Heart right ventricle (tissue), 16 donors: ENCODE measurements around the gene GPR155. TPM values are rescaled to one million over a fixed set of nuclear protein-coding genes. Genes with fewer than 3 reads are reported as not detected.

Experiments used
- ATAC-seq, 8 donors: fragments of 200-7000 bp; cut with Tn5 transposase; one replicate each; pipeline ENCODE4 v1.9.1; 2020; ENCODE audit warnings: mild to moderate bottlenecking in 8 of 8, moderate library complexity in 8 of 8, moderate number of reproducible peaks in 1 of 8
- DNase-seq, 2 donors: peaks; one replicate each; pipeline ENCODE4 v3.0.0-alpha.2; 2020
- H3K27ac ChIP-seq, 10 donors: fragments of 200-600 bp; sonication (generic) in 2 of 10; one replicate each; pipeline versions ENCODE4 v1.5.0 to v1.8.0; 2020 to 2022; ENCODE audit warnings: mild to moderate bottlenecking in 3 of 10
- H3K27me3 ChIP-seq, 7 donors: fragments of 200-600 bp; one replicate each; pipeline ENCODE4 v1.8.0; 2021 to 2022; ENCODE audit warnings: mild to moderate bottlenecking in 2 of 7
- H3K36me3 ChIP-seq, 9 donors: fragments of 200-600 bp; sonication (generic) in 1 of 9; one replicate each; pipeline versions ENCODE4 v1.5.0 to v1.8.0; 2020 to 2022; ENCODE audit warnings: mild to moderate bottlenecking in 2 of 9
- H3K4me1 ChIP-seq, 9 donors: fragments of 200-600 bp; sonication (generic) in 1 of 9; one replicate each; pipeline versions ENCODE4 v1.5.0 to v1.8.0; 2020 to 2022; ENCODE audit warnings: mild to moderate bottlenecking in 4 of 9
- H3K4me3 ChIP-seq, 10 donors: fragments of 200-600 bp; sonication (generic) in 2 of 10; one replicate each; pipeline versions ENCODE4 v1.5.0 to v1.8.0; 2020 to 2022; ENCODE audit warnings: mild to moderate bottlenecking in 7 of 10, moderate library complexity in 2 of 10
- H3K9me3 ChIP-seq, 11 donors: fragments of 200-600 bp in 10 of 11; sonication (generic) in 2 of 11; one replicate each; pipeline versions ENCODE4 v1.5.0 to v1.8.0; 2013 to 2022; ENCODE audit warnings: mild to moderate bottlenecking in 2 of 11, control low read depth in 1 of 11, moderate library complexity in 1 of 11
- WGBS, 2 donors: extraction: QIAGEN DNeasy Blood & Tissue Kit; methylation state at CpG; one replicate each; pipeline ENCODE4 v1.1.7; 2013; ENCODE audit warnings: inconsistent platforms in 1 of 2; 5-methylcytosine and 5-hydroxymethylcytosine counted together
- intact Hi-C, 10 donors: fragments of 100-400 bp; cut with DNase I; formaldehyde crosslinking; loops; one replicate each; pipeline versions ENCODE4 v1.11.1 to v1.14.2; 2022
- polyA plus RNA-seq, 2 donors: library from polyadenylated mRNA; stranded (reverse); fragments of 200-250 nt; gene quantifications; one replicate each; pipeline ENCODE4 v1.2.3, GENCODE V29; 2013
- total RNA-seq, 10 donors: library from RNA; stranded (reverse); fragmentation: NEBNext Ultra II Directional in 3 of 10; extraction: Animal tissue kit (Norgen Biotek cat#: 25700) in 3 of 10; gene quantifications; one replicate each; pipeline versions ENCODE4 v1.2.1 to v1.2.4, GENCODE V29; 2021 to 2023
- TF ChIP-seq, protein P1 (sequence below), 9 donors: fragments of 200-600 bp; sonication (generic) in 2 of 9; IDR thresholded peaks; one replicate each; pipeline versions ENCODE4 v1.5.0 to v1.8.0; 2021 to 2022; ENCODE audit warnings: antibody characterized with exemption in 9 of 9, mild to moderate bottlenecking in 5 of 9, moderate library complexity in 1 of 9
- donor health status: Arrhythmogenic right ventricular cardiomyopathy.
- donor health status: ischemic (EF 13 %, LVEDD 7.1; RV severe dilation, severe dysfunction).
- donor health status: healthy with polysubstance abuse.
- donor health status: DM: no; HTN: yes; CAD: no.
- donor health status: DM: no; HTN: no; CAD: no.
- donor health status: ischemic (EF 25% LVEDD 6.9; RV normal size, moderate dysfunction).
- donor health status: ischemic (EF 25% LVEDD 5.7; RV mildly dilated, moderate dysfunction).
- donor health status: healthy.
- donor health status: DM: yes; HTN: yes; CAD: no.
- donor health status: Ischemic cardiomyopathy.
- donor health status: ischemic (EF 35%, LVEDD 5.7; RV mildly dilated, moderate dysfunction).
- donor health status: nonischemic (EF 11% LVEDD 7.7; RV severe dilation, severe dysfunction).
- donor health status: DM: yes; HTN: yes; CAD: no.
- donor health status: PGD.
- donor health status: ischemic (EF 29% LVEDD 5.4; RV normal size, mild dysfunction).
- donor health status: nonischemic (EF 23%, LVEDD 6.1; RV moderate dilation, normal function).

GPR155 gene
- total and polyA plus RNA-seq, 12 donors = 2.3 to 17.9 (median 13.2) TPM

DNA sequence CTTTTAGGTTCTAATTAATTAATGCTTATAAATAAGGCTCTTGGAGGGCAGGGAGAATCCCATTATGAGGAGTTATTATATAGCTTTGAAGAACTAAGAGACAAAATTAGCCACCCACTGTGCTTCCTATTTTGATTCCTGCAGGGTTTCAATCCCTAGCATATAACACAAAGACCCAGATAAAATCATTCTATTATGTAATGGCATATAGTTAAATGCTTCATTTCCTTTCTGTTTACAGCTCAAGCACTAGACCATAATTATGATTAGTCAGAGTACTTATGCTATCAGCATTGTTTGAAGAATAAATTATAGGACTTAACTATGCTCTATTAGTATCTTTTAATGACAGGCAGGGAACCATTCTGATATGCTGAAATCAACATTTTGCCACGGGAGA lies 9.1 kb downstream of the GPR155 start:
- H3K27me3 ChIP-seq = no peaks in the 10 kb centered on the region
- 78 to 92% methylated on average over 1 of the region's 1 CpG for WGBS, 2 donors
- H3K36me3 ChIP-seq = peaks cover 0 to 53% (median 5%) of the 10 kb centered on the region in 9 donors
- no peaks in the 10 kb centered on the region for H3K4me1 ChIP-seq
- H3K4me3 ChIP-seq = no peak overlapping the region
- H3K9me3 ChIP-seq = no peaks in the 10 kb centered on the region
- DNase-seq = no peak
- intact Hi-C loops = no loop called here
- ATAC-seq = no peak
- TF ChIP-seq, protein P1, sequence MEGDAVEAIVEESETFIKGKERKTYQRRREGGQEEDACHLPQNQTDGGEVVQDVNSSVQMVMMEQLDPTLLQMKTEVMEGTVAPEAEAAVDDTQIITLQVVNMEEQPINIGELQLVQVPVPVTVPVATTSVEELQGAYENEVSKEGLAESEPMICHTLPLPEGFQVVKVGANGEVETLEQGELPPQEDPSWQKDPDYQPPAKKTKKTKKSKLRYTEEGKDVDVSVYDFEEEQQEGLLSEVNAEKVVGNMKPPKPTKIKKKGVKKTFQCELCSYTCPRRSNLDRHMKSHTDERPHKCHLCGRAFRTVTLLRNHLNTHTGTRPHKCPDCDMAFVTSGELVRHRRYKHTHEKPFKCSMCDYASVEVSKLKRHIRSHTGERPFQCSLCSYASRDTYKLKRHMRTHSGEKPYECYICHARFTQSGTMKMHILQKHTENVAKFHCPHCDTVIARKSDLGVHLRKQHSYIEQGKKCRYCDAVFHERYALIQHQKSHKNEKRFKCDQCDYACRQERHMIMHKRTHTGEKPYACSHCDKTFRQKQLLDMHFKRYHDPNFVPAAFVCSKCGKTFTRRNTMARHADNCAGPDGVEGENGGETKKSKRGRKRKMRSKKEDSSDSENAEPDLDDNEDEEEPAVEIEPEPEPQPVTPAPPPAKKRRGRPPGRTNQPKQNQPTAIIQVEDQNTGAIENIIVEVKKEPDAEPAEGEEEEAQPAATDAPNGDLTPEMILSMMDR (IDR thresholded peaks at IDR 0.05) = no peak
- H3K27ac ChIP-seq = no peak overlapping the region

DNA sequence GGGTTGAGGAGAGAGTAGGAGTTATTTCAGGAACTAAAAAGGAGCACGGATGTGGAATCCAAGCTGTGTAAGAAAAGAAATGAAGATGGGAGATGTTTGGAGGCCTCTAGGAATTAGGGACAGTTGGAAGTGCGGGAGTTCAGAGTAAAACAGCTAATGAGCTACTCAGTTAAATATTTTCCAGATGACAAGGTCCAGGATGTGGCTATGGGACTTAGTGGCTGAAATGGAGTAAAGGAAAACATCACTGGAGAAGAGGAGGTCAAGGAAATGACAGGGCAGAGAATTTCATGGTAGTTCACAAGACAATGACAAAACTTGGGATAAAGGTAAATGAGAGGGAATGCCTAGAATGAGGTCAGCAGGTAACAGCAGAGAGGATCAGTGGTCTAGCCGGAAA lies 13.0 kb downstream of the GPR155 start:
- no peaks in the 10 kb centered on the region for H3K27me3 ChIP-seq
- H3K27ac ChIP-seq = no peak overlapping the region
- ATAC-seq (no peak), DNase-seq (no peak)
- no peak overlapping the region for H3K4me3 ChIP-seq
- intact Hi-C loops = no loop called here
- no peaks in the 10 kb centered on the region for H3K9me3 ChIP-seq
- TF ChIP-seq, protein P1 (IDR thresholded peaks at IDR 0.05) = no peak
- peaks cover 0 to 15% (median 0%) of the 10 kb centered on the region in 9 donors for H3K36me3 ChIP-seq
- H3K4me1 ChIP-seq = no peaks in the 10 kb centered on the region
- WGBS, 2 donors = 77 to 78% methylated on average over 3 of the region's 3 CpGs

DNA sequence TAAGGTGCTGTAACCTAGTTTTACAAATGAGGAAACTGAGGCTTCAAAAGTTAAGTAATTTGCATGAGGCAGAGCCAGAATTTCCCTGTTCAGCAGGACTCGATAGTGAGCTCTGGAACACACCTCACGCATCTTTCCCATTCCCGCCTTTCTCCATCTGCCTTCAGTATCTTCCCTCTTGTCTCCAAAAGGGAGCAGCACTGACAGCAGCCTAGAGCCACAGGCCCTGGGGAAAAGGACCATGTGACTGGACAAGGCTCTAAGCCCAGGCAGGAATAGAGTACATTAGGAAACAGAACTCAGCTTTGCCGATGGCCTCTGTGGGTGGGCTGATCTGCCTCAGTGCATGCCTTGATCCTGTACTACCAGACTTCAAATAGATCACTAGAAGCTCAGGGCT lies 21.5 kb downstream of the GPR155 start:
- peak in 5 of 8 donors; percentile 38 to 48 (median 46) for ATAC-seq
- DNase-seq = peak in 1 of 2 donors; percentile 13
- TF ChIP-seq, protein P1 (IDR thresholded peaks at IDR 0.05) = peak in 3 of 9 donors; percentile 11 to 42 (median 18)
- Histone ChIP-seq H3K9me3 (no peaks in the 10 kb centered on the region), H3K4me3 (no peak overlapping the region), H3K36me3 (peaks cover 0 to 47% (median 0%) of the 10 kb centered on the region in 9 donors), H3K4me1 (no peaks in the 10 kb centered on the region), H3K27ac (no peak overlapping the region), H3K27me3 (no peaks in the 10 kb centered on the region)
- WGBS, 2 donors = 76 to 77% methylated on average over 4 of the region's 4 CpGs
- intact Hi-C loops = loop anchor here in 5 of 10 donors (2.0 to 10.0 kb wide), 5 partner anchors 57 to 222 kb away; no protein-coding TSS in a partner anchor

DNA sequence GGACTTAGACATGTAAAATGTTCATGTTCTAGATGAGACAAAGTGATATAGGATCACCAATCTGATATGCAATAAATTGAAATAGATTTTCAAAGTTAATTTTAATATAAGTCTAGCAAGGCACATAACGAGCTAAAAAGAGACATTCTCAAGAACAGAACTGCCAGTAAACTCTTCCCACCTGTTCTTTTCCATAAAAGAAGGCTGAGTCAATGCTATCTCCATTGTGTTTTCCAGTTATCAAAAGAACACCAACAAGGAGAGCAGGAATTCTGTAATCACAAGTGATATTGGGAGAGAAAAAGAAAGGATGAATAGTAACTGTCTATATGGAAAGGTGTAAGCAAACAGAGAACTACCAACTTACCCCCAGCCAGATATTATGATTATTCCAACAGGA lies 25.6 kb downstream of the GPR155 start:
- Histone ChIP-seq H3K4me3 (no peak overlapping the region), H3K27me3 (no peaks in the 10 kb centered on the region), H3K36me3 (peaks cover 0 to 63% (median 0%) of the 10 kb centered on the region in 9 donors), H3K27ac (no peak overlapping the region), H3K4me1 (no peaks in the 10 kb centered on the region), H3K9me3 (no peaks in the 10 kb centered on the region)
- intact Hi-C loops = loop anchor here (5.0 to 10.0 kb wide), 7 partner anchors 61 to 231 kb away; no protein-coding TSS in a partner anchor
- TF ChIP-seq, protein P1 (IDR thresholded peaks at IDR 0.05) = no peak
- ATAC-seq (no peak), DNase-seq (no peak)
- WGBS, 2 donors = 92 to 93% methylated on average over 1 of the region's 1 CpG
